Heart left ventricle (tissue), 13 donors: ENCODE measurements around the gene LARP4B.

ENCODE experiments used
- POLR2A ChIP-seq, 2 donors: fragments of 450-650 bp; IDR thresholded peaks; one replicate each; pipeline ENCODE4 v1.6.1; 2017; ENCODE audit warnings: antibody characterized with exemption in 2 of 2, mild to moderate bottlenecking in 2 of 2, moderate library complexity in 2 of 2
- TF ChIP-seq, protein P1 (sequence below), 12 donors: fragments of 200-600 bp; sonication (generic) in 4 of 12; IDR thresholded peaks; one replicate each; pipeline versions ENCODE4 v1.5.0 to v1.8.0; 2018 to 2022; ENCODE audit warnings: antibody characterized with exemption in 12 of 12, mild to moderate bottlenecking in 5 of 12
- donor health status: ischemic (EF 13 %, LVEDD 7.1; RV severe dilation, severe dysfunction).
- donor health status: DM: no; HTN: yes; CAD: no.
- donor health status: DM: no; HTN: no; CAD: no.
- donor health status: ischemic (EF 25% LVEDD 6.9; RV normal size, moderate dysfunction).
- donor health status: ischemic (EF 25% LVEDD 5.7; RV mildly dilated, moderate dysfunction).
- donor health status: ischemic (EF 35%, LVEDD 5.7; RV mildly dilated, moderate dysfunction).
- donor health status: nonischemic (EF 11% LVEDD 7.7; RV severe dilation, severe dysfunction).
- donor health status: DM: yes; HTN: yes; CAD: no.
- donor health status: PGD.
- donor health status: ischemic (EF 29% LVEDD 5.4; RV normal size, mild dysfunction).
- donor health status: nonischemic (EF 23%, LVEDD 6.1; RV moderate dilation, normal function).

DNA sequence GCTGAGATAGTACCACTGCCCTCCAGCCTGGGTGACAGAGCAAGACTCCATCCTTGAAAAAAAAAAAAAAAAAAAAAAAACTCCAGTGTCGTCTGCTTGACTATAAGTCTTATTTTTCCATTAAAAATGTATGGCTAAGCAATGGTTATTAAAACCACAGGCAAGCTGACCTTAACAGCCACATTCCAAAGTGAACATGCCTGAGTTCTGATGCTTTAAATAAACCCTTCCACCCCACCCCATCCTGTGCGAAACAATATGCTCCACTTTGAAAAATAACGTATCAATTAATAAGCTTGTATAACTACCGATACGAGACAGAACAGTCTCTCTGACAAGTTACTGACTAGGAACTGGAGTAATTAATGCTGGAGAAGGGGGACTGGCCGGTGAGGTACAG is 63.7 kb downstream of the LARP4B start:
- TF ChIP-seq, protein P1, sequence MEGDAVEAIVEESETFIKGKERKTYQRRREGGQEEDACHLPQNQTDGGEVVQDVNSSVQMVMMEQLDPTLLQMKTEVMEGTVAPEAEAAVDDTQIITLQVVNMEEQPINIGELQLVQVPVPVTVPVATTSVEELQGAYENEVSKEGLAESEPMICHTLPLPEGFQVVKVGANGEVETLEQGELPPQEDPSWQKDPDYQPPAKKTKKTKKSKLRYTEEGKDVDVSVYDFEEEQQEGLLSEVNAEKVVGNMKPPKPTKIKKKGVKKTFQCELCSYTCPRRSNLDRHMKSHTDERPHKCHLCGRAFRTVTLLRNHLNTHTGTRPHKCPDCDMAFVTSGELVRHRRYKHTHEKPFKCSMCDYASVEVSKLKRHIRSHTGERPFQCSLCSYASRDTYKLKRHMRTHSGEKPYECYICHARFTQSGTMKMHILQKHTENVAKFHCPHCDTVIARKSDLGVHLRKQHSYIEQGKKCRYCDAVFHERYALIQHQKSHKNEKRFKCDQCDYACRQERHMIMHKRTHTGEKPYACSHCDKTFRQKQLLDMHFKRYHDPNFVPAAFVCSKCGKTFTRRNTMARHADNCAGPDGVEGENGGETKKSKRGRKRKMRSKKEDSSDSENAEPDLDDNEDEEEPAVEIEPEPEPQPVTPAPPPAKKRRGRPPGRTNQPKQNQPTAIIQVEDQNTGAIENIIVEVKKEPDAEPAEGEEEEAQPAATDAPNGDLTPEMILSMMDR (IDR thresholded peaks at IDR 0.05): no peak
- no peak for TF ChIP-seq POLR2A (IDR thresholded peaks at IDR 0.05)
